K562 (cell line): Measurements from ENCODE around the gene PGD. TPM values are rescaled to one million over a fixed set of nuclear protein-coding genes. Genes with fewer than 3 reads are reported as not detected.
"Not testable (repeated sequence)": the region's sequence is repeated elsewhere in the genome, so short reads cannot be mapped to it uniquely, and the experiment has no call there.

Experiments
- ATF7 ChIP-seq: fragments of 450-650 bp; IDR thresholded peaks from 2 replicates; pipeline ENCODE4 v1.7.1; 2014; ENCODE audit warnings: mild to moderate bottlenecking, moderate library complexity
- BACH1 ChIP-seq: fragments of 200-800 bp; sonication (Bioruptor generic); IDR thresholded peaks from 2 replicates; pipeline ENCODE4 v1.6.1; 2016; ENCODE audit warnings: missing genetic modification characterization, missing compliant biosample characterization
- CBX3 ChIP-seq, 2 experiments: IDR thresholded peaks; 1 replicate in 1 of 2; 2 replicates in 1 of 2; pipeline ENCODE4 v1.6.1; 2012; ENCODE audit warnings: inconsistent platforms in 2 of 2, low read length in 2 of 2, borderline replicate concordance in 1 of 2, control low read depth in 1 of 2
- CREM ChIP-seq: IDR thresholded peaks from 2 replicates; pipeline ENCODE4 v1.6.1; 2014; ENCODE audit warnings: antibody characterized with exemption, low read depth
- CXXC5 ChIP-seq: fragments of 250-450 bp; sonication (Bioruptor Pico); IDR thresholded peaks from 2 replicates; pipeline ENCODE4 v1.8.0; 2022; ENCODE audit warnings: inconsistent platforms, mild to moderate bottlenecking, moderate library complexity
- FOXK2 ChIP-seq, 2 experiments: fragments of 450-650 bp; IDR thresholded peaks in 1 of 2; conservative IDR thresholded peaks in 1 of 2; 2 replicates each; pipeline ENCODE4 v1.6.1; 2016; ENCODE audit warnings: low read depth in 2 of 2, mild to moderate bottlenecking in 1 of 2
- KDM1A ChIP-seq, 2 experiments: fragments of 450-650 bp; IDR thresholded peaks; 2 replicates each; pipeline ENCODE4 v1.6.1; 2016; ENCODE audit warnings: mild to moderate bottlenecking in 2 of 2
- MAFF ChIP-seq: IDR thresholded peaks from 2 replicates; pipeline ENCODE4 v1.6.1; 2012; ENCODE audit warnings: low read length, improper control_type of control experiment
- MLLT1 ChIP-seq, 2 experiments: fragments of 450-650 bp; IDR thresholded peaks; 2 replicates each; pipeline ENCODE4 v1.6.1; 2016
- MNT ChIP-seq, 2 experiments: fragments of 450-650 bp; conservative IDR thresholded peaks; 2 replicates each; pipeline ENCODE4 v1.6.1; 2017; ENCODE audit warnings: mild to moderate bottlenecking in 2 of 2, moderate library complexity in 2 of 2
- NFIC ChIP-seq: fragments of 450-650 bp; IDR thresholded peaks from 2 replicates; pipeline ENCODE4 v1.6.1; 2017; ENCODE audit warnings: mild to moderate bottlenecking, inconsistent platforms
- RB1 ChIP-seq: fragments of 450-650 bp; IDR thresholded peaks from 2 replicates; pipeline ENCODE4 v1.6.1; 2017; ENCODE audit warnings: low read depth, mild to moderate bottlenecking
- SOX6 ChIP-seq: fragments of 450-650 bp; IDR thresholded peaks from 2 replicates; pipeline ENCODE4 v1.6.1; 2014; ENCODE audit warnings: mild to moderate bottlenecking
- SP1 ChIP-seq: sonication (generic); formaldehyde crosslinking; IDR thresholded peaks from 2 replicates; pipeline ENCODE4 v1.8.1; 2022; ENCODE audit warnings: mild to moderate bottlenecking, missing genetic modification reagents
- TBP ChIP-seq: optimal IDR thresholded peaks from 2 replicates; pipeline ENCODE3; 2011; ENCODE audit warnings: low read depth, low read length, improper control_type of control experiment
- TEAD1 ChIP-seq, 2 experiments: fragments of 450-650 bp in 1 of 2; sonication (generic) in 1 of 2; formaldehyde crosslinking; IDR thresholded peaks; 2 replicates each; pipeline versions ENCODE4 v1.4.0 to v1.8.0; 2020 to 2022; ENCODE audit warnings: mild to moderate bottlenecking in 2 of 2, missing genetic modification reagents in 1 of 2
- TOE1 ChIP-seq, 2 experiments: fragments of 450-650 bp in 1 of 2; sonication (generic) in 1 of 2; formaldehyde crosslinking in 1 of 2; IDR thresholded peaks; 2 replicates each; pipeline versions ENCODE4 v1.7.1 to v1.8.0; 2016 to 2022; ENCODE audit warnings: borderline replicate concordance in 2 of 2, mild to moderate bottlenecking in 2 of 2, antibody characterized with exemption in 1 of 2, inconsistent platforms in 1 of 2, low read depth in 1 of 2, missing genetic modification reagents in 1 of 2, moderate library complexity in 1 of 2
- ZNF24 ChIP-seq: fragments of 450-650 bp; IDR thresholded peaks from 2 replicates; pipeline ENCODE4 v1.6.1; 2016
- ZNF316 ChIP-seq: fragments of 450-650 bp; IDR thresholded peaks from 2 replicates; pipeline ENCODE4 v1.6.1; 2016
- ZNF592 ChIP-seq: fragments of 450-650 bp; IDR thresholded peaks from 2 replicates; pipeline ENCODE4 v1.6.1; 2017; ENCODE audit warnings: antibody characterized with exemption, mild to moderate bottlenecking
- polyA plus RNA-seq, 8 experiments: library from polyadenylated mRNA; depleted of rRNA in 4 of 8; stranded (reverse) in 5 of 8; unstranded in 3 of 8; fragments of >200 nt; fragmentation: Nextera tagmentation in 2 of 8; fragmentation: Illumina TruSeq in 1 of 8; extraction: Ambion mirVana in 2 of 8; extraction: Trizol in 1 of 8; gene quantifications; 2 replicates each; pipeline versions ENCODE4 v1.2.1 to v1.2.3, GENCODE V29; 2011 to 2014; ENCODE audit warnings: inconsistent platforms in 1 of 8, missing spikeins in 1 of 8
- total RNA-seq, 7 experiments: library from RNA; depleted of rRNA in 6 of 7; stranded (reverse); fragments of >200 nt in 6 of 7; fragmentation: Illumina TruSeq in 2 of 7; extraction: Trizol in 2 of 7; gene quantifications; 2 replicates each; pipeline versions ENCODE4 v1.2.1 to v1.2.3, GENCODE V29; 2011 to 2021; ENCODE audit warnings: low replicate concordance in 1 of 7

The PGD gene
- total and polyA plus RNA-seq, 9 of the 15 experiments (the other 6 are each of a cell fraction or from before 2014, with no cell fraction given) = 177 to 542 (median 270) TPM

- peak; percentile 52 for TF ChIP-seq TBP
- TF ChIP-seq BACH1 = 0 out of 2 replicates have a peak, but pooled peaks have one; percentile 35
- TF ChIP-seq CREM = peak; percentile 55; the same call in 1 of the 2 replicates
- TF ChIP-seq MLLT1 (IDR thresholded peaks at IDR 0.05) = 0 out of 4 replicates have a peak, but pooled peaks of 1 of the 2 experiments have one; percentile 21
- TF ChIP-seq RB1 = peak; percentile 67; the same call in 1 of the 2 replicates
- peak in 1 of 2 experiments; percentile 29; a peak in 1 of 4 replicates for TF ChIP-seq MNT (conservative IDR thresholded peaks at IDR 0.05)
- peak; percentile 81 for TF ChIP-seq ZNF24
- peak; percentile 19; the same call in 1 of the 2 replicates for TF ChIP-seq NFIC
- TF ChIP-seq TEAD1 (CRISPR knock-in tag; IDR thresholded peaks at IDR 0.05) = 0 out of 4 replicates have a peak, but pooled peaks of 1 of the 2 experiments have one; percentile 31
- TF ChIP-seq SP1 = peak; percentile 47; the same call in 1 of the 2 replicates
- peak; percentile 91 for TF ChIP-seq ZNF316
- peak; percentile 66 for TF ChIP-seq ATF7
- peak; percentile 71 for TF ChIP-seq MAFF
- TF ChIP-seq KDM1A (IDR thresholded peaks at IDR 0.05) = 0 out of 4 replicates have a peak, but pooled peaks of 1 of the 2 experiments have one; percentile 31
- peak; percentile 65; the same call in 1 of the 2 replicates for TF ChIP-seq TOE1 (IDR thresholded peaks at IDR 0.05; ENCODE audit: borderline replicate concordance)
- TF ChIP-seq TOE1 (CRISPR knock-in tag; IDR thresholded peaks at IDR 0.05; ENCODE audit: borderline replicate concordance, low read depth) = not testable (repeated sequence)
- peak; percentile 72 for TF ChIP-seq ZNF592
- peak; percentile 18 to 28; a peak in 2 of 4 replicates for TF ChIP-seq FOXK2 (conservative IDR thresholded peaks at IDR 0.05 in 1 of 2, IDR thresholded peaks at IDR 0.05 in 1 of 2; ENCODE audit: low read depth in 2 of 2)
- TF ChIP-seq SOX6 = peak; percentile 80
- peak; percentile 55; the same call in 1 of the 2 replicates for TF ChIP-seq CXXC5
- TF ChIP-seq CBX3 (IDR thresholded peaks at IDR 0.05; ENCODE audit: borderline replicate concordance in 1 of 2, low read length in 2 of 2) = 0 out of 3 replicates have a peak, but pooled peaks of 1 of the 2 experiments have one; percentile 19
Measured at GRCh38 chr1:10377365-10378029, 21.4 kb upstream of the PGD start (continued).
